Erythroblast (primary cell): Measurements from ENCODE around the gene FXYD7.

ENCODE experiments used
- GATA1 ChIP-seq: IDR thresholded peaks from 2 replicates; pipeline ENCODE4 v1.6.1; 2011; ENCODE audit warnings: low read depth, mild to moderate bottlenecking, control low read depth, low read length, moderate library complexity
- POLR2A ChIP-seq: IDR thresholded peaks from 2 replicates; pipeline ENCODE4 v1.6.1; 2011; ENCODE audit warnings: mild to moderate bottlenecking, low read length

- no peak for TF ChIP-seq POLR2A
- no peak for TF ChIP-seq GATA1
Measured at GRCh38 chr19:35138305-35138892, 4.7 kb upstream of the FXYD7 start, which contains the start of gene FXYD1.
